ENCODE results near the gene DNAJA3.

- TF ChIP-seq CTCF (IDR thresholded peaks at IDR 0.05 in 2 of 3, conservative IDR thresholded peaks at IDR 0.05 in 1 of 3; ENCODE audit: borderline replicate concordance in 1 of 3, insufficient read depth in 1 of 3, low read depth in 2 of 3, low read length in 2 of 3) (no peak), POLR2A (IDR thresholded peaks at IDR 0.05; ENCODE audit: borderline replicate concordance, extremely low read depth, insufficient read depth, insufficient read length) (peak; percentile 93), REST (IDR thresholded peaks at IDR 0.05; ENCODE audit: low read depth) (no peak), SP1 (IDR thresholded peaks at IDR 0.05; ENCODE audit: low read depth) (peak; percentile 72)
These were observed 48.7 kb downstream of the DNAJA3 start, which contains the start of gene NMRAL1 for GRCh38 chr16:4474192-4474961.
